Breast epithelium (tissue), 3 donors: ENCODE measurements around the gene PRKCE.

ENCODE experiments used
- CTCF ChIP-seq, 3 donors: fragments of 450-650 bp; IDR thresholded peaks; one replicate each; pipeline ENCODE4 v1.5.1; 2016 to 2017; ENCODE audit warnings: antibody characterized with exemption in 3 of 3, mild to moderate bottlenecking in 3 of 3, moderate library complexity in 3 of 3
- POLR2A ChIP-seq: fragments of 450-650 bp; IDR thresholded peaks from one replicate; pipeline ENCODE4 v1.6.1; 2016; ENCODE audit warnings: antibody characterized with exemption, mild to moderate bottlenecking, moderate library complexity
- POLR2AphosphoS5 ChIP-seq, 3 donors: sonication (generic); formaldehyde crosslinking; IDR thresholded peaks; one replicate each; pipeline ENCODE4 v1.6.1; 2017; ENCODE audit warnings: antibody characterized with exemption in 3 of 3

GRCh38 chr2:46117379-46117778 lies 465.9 kb downstream of the PRKCE start:
- TF ChIP-seq CTCF (IDR thresholded peaks at IDR 0.05) (no peak), POLR2AphosphoS5 (IDR thresholded peaks at IDR 0.05) (no peak), POLR2A (no peak)
